Spinal cord (tissue), 10 donors: ENCODE results near the gene SARS2. TPM values are rescaled to one million over a fixed set of nuclear protein-coding genes. Genes with fewer than 3 reads are reported as not detected.
"Not testable (repeated sequence)": the region's sequence is repeated elsewhere in the genome, so short reads cannot be mapped to it uniquely, and the experiment has no call there.

ENCODE experiments used
- DNase-seq, 6 donors: peaks; one replicate each; pipeline versions ENCODE4 v3.0.0 to v3.0.0-alpha.2; 2013 to 2015; ENCODE audit warnings: low spot score in 6 of 6, low read depth in 4 of 6
- H3K27ac ChIP-seq: one replicate; pipeline ENCODE4 v1.5.1; 2013; ENCODE audit warnings: low read depth, low read length, control low read depth
- H3K27me3 ChIP-seq: one replicate; pipeline ENCODE4 v1.6.1; 2013; ENCODE audit warnings: low read length; ENCODE audit not compliant: control insufficient read depth, insufficient read depth
- H3K36me3 ChIP-seq: one replicate; pipeline ENCODE4 v1.6.1; 2013; ENCODE audit warnings: low read length; ENCODE audit not compliant: control insufficient read depth, insufficient read depth
- H3K4me1 ChIP-seq: one replicate; pipeline ENCODE4 v1.6.1; 2013; ENCODE audit warnings: low read length; ENCODE audit not compliant: control insufficient read depth, insufficient read depth
- H3K4me3 ChIP-seq: one replicate; pipeline ENCODE4 v1.5.1; 2013; ENCODE audit warnings: low read depth, low read length, control low read depth
- H3K9me3 ChIP-seq: one replicate; pipeline ENCODE4 v1.6.1; 2013; ENCODE audit warnings: low read length; ENCODE audit not compliant: control insufficient read depth, insufficient read depth
- WGBS: methylation state at CpG from one replicate; pipeline ENCODE4 v1.1.5; 2013; ENCODE audit warnings: missing lambda C conversion rate; ENCODE audit not compliant: insufficient coverage; 5-methylcytosine and 5-hydroxymethylcytosine counted together
- polyA plus RNA-seq, 2 donors: library from polyadenylated mRNA; unstranded; fragments of 120-200 nt; gene quantifications; one replicate each; pipeline ENCODE4 v1.2.1, GENCODE V29; 2013; ENCODE audit not compliant: insufficient read length in 2 of 2
- total RNA-seq, 2 donors: library from RNA; depleted of rRNA in 1 of 2; stranded (reverse); fragments of 120-200 nt in 1 of 2; fragments of >200 nt in 1 of 2; gene quantifications; one replicate each; pipeline versions ENCODE4 v1.2.3 to v1.2.4, GENCODE V29; 2013 to 2014
- donor health status: healthy.

SARS2 gene
- total and polyA plus RNA-seq, 4 donors = 8.1 to 47.7 (median 26.9) TPM

DNA sequence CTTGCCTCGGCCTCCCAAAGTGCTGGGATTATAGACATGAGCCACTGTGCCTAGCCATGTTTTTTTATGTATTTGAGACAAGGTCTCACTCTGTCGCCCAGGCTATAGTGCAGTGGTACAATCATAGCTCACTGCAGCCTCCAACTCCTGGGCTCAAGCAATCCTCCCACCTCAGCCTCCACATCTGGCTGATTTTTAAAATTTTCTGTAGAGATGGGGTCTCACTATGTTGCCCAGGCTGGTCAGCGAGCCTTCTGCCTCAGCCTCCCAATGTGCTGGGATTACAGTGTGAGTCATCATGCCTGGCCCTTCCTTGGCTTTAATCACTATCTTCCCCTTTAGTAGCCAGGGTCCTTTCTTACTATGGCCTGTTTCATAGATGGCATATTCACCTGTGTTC is 45.9 kb downstream of the SARS2 start:
- DNase-seq, H3K4me3 ChIP-seq, H3K27me3 ChIP-seq, H3K27ac ChIP-seq, H3K9me3 ChIP-seq: not testable (repeated sequence)
- Histone ChIP-seq H3K36me3 (peaks cover 74% of the 10 kb centered on the region), H3K4me1 (peaks cover 13% of the 10 kb centered on the region)
- WGBS = no CpG with 5 or more reads among the region's 3 CpGs

DNA sequence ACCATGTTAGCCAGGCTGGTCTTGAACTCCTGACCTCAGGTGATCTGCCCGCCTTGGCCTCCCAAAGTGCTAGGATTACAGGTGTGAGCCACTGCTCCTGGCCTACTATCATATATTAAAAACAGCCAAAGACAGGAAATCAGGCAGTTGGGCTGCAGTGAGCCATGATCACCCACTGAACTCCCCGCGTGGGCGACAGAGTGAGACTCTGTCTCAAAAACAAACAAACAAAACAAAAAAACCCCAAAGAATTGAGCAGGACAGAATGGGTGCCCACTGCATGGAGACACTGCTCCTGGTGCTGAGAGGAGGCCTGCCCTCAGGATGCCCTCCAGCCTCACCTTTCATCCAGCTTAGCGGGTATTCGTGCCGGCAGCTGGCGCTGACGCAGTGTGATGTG is 47.3 kb downstream of the SARS2 start:
- H3K9me3 ChIP-seq = no peaks in the 10 kb centered on the region
- peaks cover 22% of the 10 kb centered on the region for H3K4me1 ChIP-seq
- no peak overlapping the region for H3K27ac ChIP-seq
- H3K27me3 ChIP-seq = no peaks in the 10 kb centered on the region
- H3K4me3 ChIP-seq = no peak overlapping the region
- peaks cover 74% of the 10 kb centered on the region for H3K36me3 ChIP-seq
- DNase-seq = no peak
- 89% methylated on average over 7 of the region's 9 CpGs for WGBS

DNA sequence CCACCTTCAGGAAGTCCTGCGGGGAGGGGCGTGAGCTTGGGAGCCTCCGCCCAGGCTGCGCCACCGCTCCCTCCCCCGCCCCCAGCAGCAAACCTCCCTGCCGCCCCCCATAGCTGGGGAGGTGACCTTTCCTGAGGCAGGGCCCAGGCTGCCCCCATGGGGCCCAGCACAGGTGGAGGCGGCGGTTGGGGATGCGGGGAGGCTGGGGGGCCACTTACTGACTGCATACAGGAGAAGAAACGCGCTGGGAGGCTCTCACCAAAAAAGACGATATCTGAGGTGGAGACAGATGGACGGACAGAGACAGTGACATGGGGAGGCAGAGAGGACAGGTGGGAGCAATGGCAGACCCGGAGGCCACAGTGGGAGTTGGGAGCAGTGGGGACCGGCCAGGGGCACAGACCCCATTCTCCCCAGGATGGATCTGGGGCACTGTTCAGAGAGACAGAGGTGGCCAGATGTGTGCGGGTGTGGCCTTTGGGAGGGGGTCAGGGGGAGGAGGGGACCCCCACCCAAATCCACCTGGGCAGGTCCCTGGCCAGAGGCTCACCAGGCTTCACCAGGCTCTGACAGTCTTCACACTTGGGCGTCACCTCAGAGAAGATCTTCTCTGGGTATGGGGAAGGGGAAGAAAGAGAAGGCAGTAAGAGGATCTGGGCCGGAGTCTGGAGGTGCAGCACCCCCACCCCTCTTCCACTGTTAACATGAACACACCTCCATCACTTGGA is 49.5 kb downstream of the SARS2 start:
- WGBS = 91% methylated on average over 16 of the region's 19 CpGs

DNA sequence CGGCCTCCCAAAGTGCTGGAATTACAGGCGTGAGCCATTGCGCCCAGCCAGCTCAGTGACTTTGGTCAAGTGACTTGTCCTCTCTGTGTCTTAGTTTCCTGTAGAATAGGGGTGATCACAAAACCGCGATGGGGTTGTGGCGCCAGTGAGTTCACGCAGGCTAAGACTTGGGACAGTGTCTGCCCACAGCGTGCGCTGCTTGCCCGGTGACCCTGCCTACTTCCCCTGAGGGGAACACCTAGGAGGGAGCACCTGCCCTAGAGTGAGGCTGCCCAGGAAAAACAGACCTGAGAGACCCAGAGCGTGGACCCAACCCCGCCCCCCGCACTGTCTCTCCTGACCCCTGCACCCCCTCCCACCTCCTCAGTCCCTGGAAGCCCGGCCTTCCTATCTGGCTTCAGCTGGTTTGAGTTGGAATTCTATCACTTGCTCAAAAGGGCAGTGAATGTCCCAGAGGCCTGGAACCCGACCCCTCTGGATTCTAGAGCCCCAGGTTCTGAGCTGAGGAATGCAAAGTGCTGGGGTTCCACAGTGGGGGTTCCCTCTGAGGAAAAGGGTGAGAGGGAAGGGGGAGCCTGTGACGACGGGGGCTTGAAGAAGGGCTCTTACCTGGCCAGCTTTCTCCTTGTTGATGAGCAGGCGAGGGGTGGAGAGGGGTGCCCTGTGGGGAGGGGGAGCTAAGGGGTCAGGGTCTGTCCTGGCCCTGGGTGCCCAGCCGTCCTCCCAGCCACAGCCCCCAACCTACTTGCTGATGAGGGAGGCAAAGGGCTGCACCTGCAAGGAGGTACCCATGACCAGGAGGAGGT is 50.3 kb downstream of the SARS2 start:
- Histone ChIP-seq H3K27ac (no peak overlapping the region), H3K4me3 (no peak overlapping the region), H3K4me1 (peaks cover 22% of the 10 kb centered on the region), H3K27me3 (no peaks in the 10 kb centered on the region), H3K36me3 (peaks cover 69% of the 10 kb centered on the region), H3K9me3 (no peaks in the 10 kb centered on the region)
- WGBS = 90% methylated on average over 16 of the region's 19 CpGs
- DNase-seq = no peak

More for the DNA sequence above, 49.5 kb downstream of the SARS2 start:
- Histone ChIP-seq H3K4me3 (no peak overlapping the region), H3K4me1 (peaks cover 22% of the 10 kb centered on the region), H3K27ac (no peak overlapping the region), H3K27me3 (no peaks in the 10 kb centered on the region), H3K9me3 (no peaks in the 10 kb centered on the region), H3K36me3 (peaks cover 69% of the 10 kb centered on the region)
- no peak for DNase-seq

DNA sequence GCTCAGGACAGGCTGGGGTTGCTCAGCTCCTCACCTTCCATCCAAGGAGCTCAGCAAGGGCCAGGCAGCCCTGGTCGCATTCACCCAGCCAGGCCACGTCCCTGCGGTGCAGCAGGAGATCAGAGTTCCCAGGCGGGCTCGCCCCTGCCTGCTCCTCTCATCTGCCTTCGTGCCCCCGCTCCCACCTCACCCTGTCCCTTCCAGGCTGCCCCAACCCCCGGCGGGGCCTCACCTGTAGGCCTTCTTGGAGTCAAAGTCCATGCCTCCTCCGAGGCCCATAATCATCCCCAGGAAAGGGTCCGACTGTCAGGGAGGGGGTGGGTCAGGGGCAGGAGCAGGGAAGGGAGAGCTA is 51.2 kb downstream of the SARS2 start:
- no peak overlapping the region for H3K4me3 ChIP-seq
- H3K27ac ChIP-seq = no peak overlapping the region
- peaks cover 22% of the 10 kb centered on the region for H3K4me1 ChIP-seq
- H3K36me3 ChIP-seq = peaks cover 62% of the 10 kb centered on the region
- DNase-seq = no peak
- H3K27me3 ChIP-seq = no peaks in the 10 kb centered on the region
- H3K9me3 ChIP-seq = no peaks in the 10 kb centered on the region
- 93% methylated on average over 9 of the region's 11 CpGs for WGBS

DNA sequence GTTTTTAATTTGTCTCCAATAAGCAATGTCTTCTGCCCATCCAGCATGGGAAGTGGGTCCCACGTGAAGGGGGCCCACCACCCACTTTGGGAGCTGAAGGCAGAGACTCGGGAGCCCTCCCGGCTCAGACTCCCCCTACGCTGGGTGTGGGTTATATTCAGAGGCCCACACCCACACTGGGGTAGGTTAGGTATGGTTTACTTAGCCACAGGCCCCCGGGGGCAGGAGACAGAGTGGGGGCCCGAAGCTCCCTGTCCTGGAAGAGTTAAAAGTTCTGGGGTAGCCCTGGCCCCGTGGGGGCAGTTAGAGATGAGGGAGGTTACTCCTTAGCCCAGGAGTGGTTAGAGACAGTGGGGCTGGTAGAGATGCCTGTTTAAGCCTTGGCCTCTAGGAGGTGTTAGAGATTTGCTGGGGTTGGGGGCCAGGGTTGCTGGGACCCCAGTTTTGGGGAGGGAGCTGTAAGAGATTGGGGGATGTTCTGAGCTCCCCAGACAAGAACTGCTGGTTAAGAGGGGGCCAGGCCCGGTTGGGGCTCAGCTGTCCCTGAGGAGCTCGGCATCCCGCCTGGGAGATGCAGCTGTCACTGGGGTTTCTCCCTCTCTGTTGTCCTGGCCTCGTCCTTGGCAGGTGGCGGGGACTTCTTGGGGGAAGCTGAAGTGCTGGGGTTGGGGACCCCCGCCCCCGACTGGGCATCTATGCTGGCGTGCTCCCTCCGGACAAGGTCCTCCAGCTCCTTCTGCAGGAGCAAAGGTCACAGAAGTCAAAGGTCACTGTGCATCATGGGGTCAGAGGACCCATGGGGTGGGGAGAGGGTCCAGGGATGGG is 51.8 kb downstream of the SARS2 start:
- WGBS = 79% methylated on average over 14 of the region's 16 CpGs
- H3K27me3 ChIP-seq = no peaks in the 10 kb centered on the region
- H3K4me1 ChIP-seq = peaks cover 22% of the 10 kb centered on the region
- no peak overlapping the region for H3K27ac ChIP-seq
- no peak overlapping the region for H3K4me3 ChIP-seq
- DNase-seq = no peak
- H3K36me3 ChIP-seq = peaks cover 61% of the 10 kb centered on the region
- H3K9me3 ChIP-seq = no peaks in the 10 kb centered on the region

DNA sequence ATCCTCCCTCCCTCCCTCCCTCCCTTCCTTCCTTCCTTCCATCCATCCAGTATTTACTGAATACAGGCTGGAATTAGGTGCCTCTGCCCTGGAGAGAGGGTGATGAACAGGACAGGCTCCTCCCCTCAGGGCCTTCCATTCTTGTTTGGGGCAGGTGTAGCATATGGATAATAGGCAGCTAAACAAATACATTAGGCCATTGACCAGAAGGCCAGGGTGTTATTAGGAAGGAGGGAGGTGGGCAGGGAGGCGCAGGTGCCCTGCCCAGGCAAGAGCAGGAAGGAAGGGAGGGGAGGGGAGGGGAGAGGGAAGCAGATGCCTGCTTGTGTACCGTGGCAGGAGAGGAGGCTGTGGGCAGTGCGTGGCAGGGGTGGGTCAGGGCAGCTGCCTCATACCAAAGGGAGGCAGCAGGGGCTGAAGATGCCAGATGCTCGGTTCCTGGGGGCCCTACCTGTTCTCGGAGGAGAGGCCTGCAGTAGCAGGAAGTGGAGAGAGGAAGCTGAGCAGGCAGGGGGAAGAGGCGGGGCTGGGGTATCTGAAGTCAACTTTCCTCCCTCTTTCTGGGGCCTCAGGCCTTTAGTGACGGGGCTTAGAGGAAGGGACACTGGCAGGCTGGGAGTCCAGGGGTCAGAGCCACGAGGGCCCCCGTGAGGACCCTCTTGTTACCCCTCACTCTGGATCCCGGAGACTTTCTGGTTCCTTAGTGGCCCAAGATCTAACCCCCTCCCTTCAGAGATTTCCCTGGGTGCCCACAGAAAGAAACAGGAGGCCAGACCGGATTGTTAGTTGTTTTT is 52.6 kb downstream of the SARS2 start, which contains the start of gene RINL:
TSS of gene RINL (minus strand) at position 495 of the 794 bp plus-strand sequence. CDS start 1,533 bp downstream, outside the sequence.
- no peaks in the 10 kb centered on the region for H3K9me3 ChIP-seq
- no peak within 1 kb of the TSS for H3K4me3 ChIP-seq
- 41% methylated on average over 8 of the region's 11 CpGs for WGBS
- DNase-seq = no peak
- H3K27ac ChIP-seq = no peak within 1 kb of the TSS
- H3K4me1 ChIP-seq = peaks cover 17% of the 10 kb centered on the region
- peaks cover 53% of the 10 kb centered on the region for H3K36me3 ChIP-seq
- no peaks in the 10 kb centered on the region for H3K27me3 ChIP-seq

DNA sequence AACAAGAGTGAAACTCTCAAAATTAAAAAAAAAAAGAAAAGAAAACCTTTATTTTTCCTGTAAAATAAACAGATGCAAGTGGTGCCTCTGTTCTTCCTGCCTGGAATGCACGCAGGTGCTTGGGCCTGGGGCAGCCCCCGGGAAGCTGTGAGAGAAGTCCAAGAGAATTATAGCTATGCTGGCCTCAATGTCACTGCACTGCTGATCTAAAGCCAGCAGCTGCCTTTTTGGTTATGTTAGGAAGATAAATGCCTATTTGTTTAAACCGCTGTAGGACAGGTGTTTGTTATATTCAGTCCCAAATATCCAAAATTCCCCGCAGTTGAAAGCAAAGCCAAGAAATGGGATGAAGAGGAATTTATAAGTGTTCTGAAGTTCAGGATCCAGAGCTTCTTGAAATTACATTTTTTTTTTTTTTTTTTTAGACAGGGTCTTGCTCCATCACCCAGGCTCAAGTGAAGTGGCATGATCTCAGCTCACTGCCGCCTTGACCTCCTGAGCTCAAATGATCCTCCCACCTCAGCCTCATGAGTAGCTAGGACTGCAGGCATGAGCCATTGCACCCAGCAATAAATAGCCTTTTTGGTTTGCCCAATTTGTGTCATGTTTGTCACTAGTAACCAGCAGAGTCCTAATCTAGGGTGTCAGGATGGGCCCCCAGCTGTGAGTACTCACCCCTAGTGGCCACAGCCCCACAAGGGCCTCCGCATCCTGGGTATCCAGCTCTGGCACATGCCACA is 54.7 kb downstream of the SARS2 start:
- Histone ChIP-seq H3K27ac (no peak overlapping the region), H3K4me3 (no peak overlapping the region), H3K4me1 (peaks cover 9% of the 10 kb centered on the region), H3K36me3 (peaks cover 41% of the 10 kb centered on the region), H3K9me3 (no peaks in the 10 kb centered on the region), H3K27me3 (no peaks in the 10 kb centered on the region)
- WGBS = 50% methylated on average over 3 of the region's 6 CpGs
- no peak for DNase-seq
